ENCODE results near the gene STBD1.

GRCh38 chr4:76275486-76276124 lies 30.9 kb upstream of the STBD1 start:
- TF ChIP-seq CTCF (conservative IDR thresholded peaks at IDR 0.05; ENCODE audit: low read depth in 2 of 2) (no peak), EZH2 (IDR thresholded peaks at IDR 0.05; ENCODE audit: low read depth, unreplicated experiment) (no peak), POLR2AphosphoS5 (IDR thresholded peaks at IDR 0.05; ENCODE audit: low read depth) (no peak), EZH2phosphoT487 (IDR thresholded peaks at IDR 0.05; ENCODE audit: unreplicated experiment) (no peak), JUNB (IDR thresholded peaks at IDR 0.05; ENCODE audit: unreplicated experiment) (no peak), NANOG (IDR thresholded peaks at IDR 0.05; ENCODE audit: borderline replicate concordance) (no peak), CREB1 (CRISPR knock-in tag; IDR thresholded peaks at IDR 0.05; ENCODE audit: low read depth) (no peak), REST (IDR thresholded peaks at IDR 0.05; ENCODE audit: unreplicated experiment) (no peak)

Measured in GM23338 (cell line).